Measurements from ENCODE around the gene HNRNPK.

GRCh38 chr9:83969602-83970001 lies 10.4 kb downstream of the HNRNPK start:
- no peak for TF ChIP-seq RARB (CRISPR knock-in tag; IDR thresholded peaks at IDR 0.05)
- TF ChIP-seq PATZ1 (CRISPR knock-in tag; IDR thresholded peaks at IDR 0.05; ENCODE audit: borderline replicate concordance) = no peak
- TF ChIP-seq, protein P1, sequence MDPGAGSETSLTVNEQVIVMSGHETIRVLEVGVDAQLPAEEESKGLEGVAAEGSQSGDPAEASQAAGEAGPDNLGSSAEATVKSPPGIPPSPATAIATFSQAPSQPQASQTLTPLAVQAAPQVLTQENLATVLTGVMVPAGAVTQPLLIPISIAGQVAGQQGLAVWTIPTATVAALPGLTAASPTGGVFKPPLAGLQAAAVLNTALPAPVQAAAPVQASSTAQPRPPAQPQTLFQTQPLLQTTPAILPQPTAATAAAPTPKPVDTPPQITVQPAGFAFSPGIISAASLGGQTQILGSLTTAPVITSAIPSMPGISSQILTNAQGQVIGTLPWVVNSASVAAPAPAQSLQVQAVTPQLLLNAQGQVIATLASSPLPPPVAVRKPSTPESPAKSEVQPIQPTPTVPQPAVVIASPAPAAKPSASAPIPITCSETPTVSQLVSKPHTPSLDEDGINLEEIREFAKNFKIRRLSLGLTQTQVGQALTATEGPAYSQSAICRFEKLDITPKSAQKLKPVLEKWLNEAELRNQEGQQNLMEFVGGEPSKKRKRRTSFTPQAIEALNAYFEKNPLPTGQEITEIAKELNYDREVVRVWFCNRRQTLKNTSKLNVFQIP (CRISPR knock-in tag; IDR thresholded peaks at IDR 0.05; ENCODE audit: borderline replicate concordance, low read depth) = no peak
- no peak for TF ChIP-seq CSRNP3 (CRISPR knock-in tag; IDR thresholded peaks at IDR 0.05)
- TF ChIP-seq, protein P2, sequence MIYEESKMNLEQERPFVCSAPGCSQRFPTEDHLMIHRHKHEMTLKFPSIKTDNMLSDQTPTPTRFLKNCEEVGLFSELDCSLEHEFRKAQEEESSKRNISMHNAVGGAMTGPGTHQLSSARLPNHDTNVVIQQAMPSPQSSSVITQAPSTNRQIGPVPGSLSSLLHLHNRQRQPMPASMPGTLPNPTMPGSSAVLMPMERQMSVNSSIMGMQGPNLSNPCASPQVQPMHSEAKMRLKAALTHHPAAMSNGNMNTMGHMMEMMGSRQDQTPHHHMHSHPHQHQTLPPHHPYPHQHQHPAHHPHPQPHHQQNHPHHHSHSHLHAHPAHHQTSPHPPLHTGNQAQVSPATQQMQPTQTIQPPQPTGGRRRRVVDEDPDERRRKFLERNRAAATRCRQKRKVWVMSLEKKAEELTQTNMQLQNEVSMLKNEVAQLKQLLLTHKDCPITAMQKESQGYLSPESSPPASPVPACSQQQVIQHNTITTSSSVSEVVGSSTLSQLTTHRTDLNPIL (CRISPR knock-in tag; IDR thresholded peaks at IDR 0.05; ENCODE audit: low read depth) = no peak
- TF ChIP-seq GLIS3 (CRISPR knock-in tag; IDR thresholded peaks at IDR 0.05) = no peak
- no peak for TF ChIP-seq ZFP30 (CRISPR knock-in tag; IDR thresholded peaks at IDR 0.05)
- no peak for TF ChIP-seq PPARA (CRISPR knock-in tag; IDR thresholded peaks at IDR 0.05; ENCODE audit: borderline replicate concordance)
- TF ChIP-seq ZNF70 (CRISPR knock-in tag; IDR thresholded peaks at IDR 0.05) = no peak
- TF ChIP-seq ZFP3 (CRISPR knock-in tag; IDR thresholded peaks at IDR 0.05) = no peak

Data from SK-N-SH treated with all-trans-retinoic acid at 6 μM for 48 hours (cell line).